HepG2 (cell line): ENCODE data around the gene USP36. TPM values are rescaled to one million over a fixed set of nuclear protein-coding genes. Genes with fewer than 3 reads are reported as not detected.

ENCODE experiments used
- AGO2 ChIP-seq: fragments of 200-400 bp; formaldehyde crosslinking; optimal IDR thresholded peaks from 2 replicates; pipeline ENCODE3; 2017; ENCODE audit warnings: mild to moderate bottlenecking, low read depth, low read length, moderate library complexity
- ATF1 ChIP-seq: IDR thresholded peaks from 2 replicates; pipeline ENCODE4 v1.6.1; 2016; ENCODE audit warnings: mild to moderate bottlenecking, control low read depth
- CENPT ChIP-seq: sonication (generic); formaldehyde crosslinking; IDR thresholded peaks from 2 replicates; pipeline ENCODE4 v1.8.0; 2022; ENCODE audit warnings: low read depth, mild to moderate bottlenecking, moderate library complexity, missing genetic modification reagents
- DBP ChIP-seq: sonication (generic); formaldehyde crosslinking; IDR thresholded peaks from 2 replicates; pipeline ENCODE4 v1.4.0; 2020; ENCODE audit warnings: missing genetic modification reagents; ENCODE audit errors: not compliant biosample characterization
- ETV5 ChIP-seq: IDR thresholded peaks from 2 replicates; pipeline ENCODE4 v1.6.1; 2018; ENCODE audit warnings: missing biosample characterization, missing genetic modification reagents, inconsistent platforms, borderline replicate concordance
- GTF3A ChIP-seq: sonication (generic); formaldehyde crosslinking; conservative IDR thresholded peaks from 2 replicates; pipeline ENCODE4 v1.4.0; 2020; ENCODE audit warnings: mild to moderate bottlenecking, missing genetic modification reagents
- HOXA7 ChIP-seq: sonication (generic); formaldehyde crosslinking; IDR thresholded peaks from 2 replicates; pipeline ENCODE4 v1.8.1; 2022; ENCODE audit warnings: mild to moderate bottlenecking, missing genetic modification reagents, moderate library complexity
- IKZF1 ChIP-seq: fragments of 450-650 bp; IDR thresholded peaks from 2 replicates; pipeline ENCODE4 v1.7.1; 2016
- JDP2 ChIP-seq: sonication (generic); formaldehyde crosslinking; IDR thresholded peaks from 2 replicates; pipeline ENCODE4 v1.8.1; 2022; ENCODE audit warnings: missing genetic modification reagents, borderline replicate concordance
- NRL ChIP-seq: sonication (generic); formaldehyde crosslinking; IDR thresholded peaks from 2 replicates; pipeline ENCODE4 v1.5.0; 2020; ENCODE audit warnings: missing genetic modification reagents, mild to moderate bottlenecking, moderate library complexity, borderline replicate concordance
- PITX1 ChIP-seq: sonication (generic); formaldehyde crosslinking; IDR thresholded peaks from 2 replicates; pipeline ENCODE4 v1.5.1; 2020; ENCODE audit warnings: mild to moderate bottlenecking, missing genetic modification reagents
- SMARCE1 ChIP-seq: fragments of 450-650 bp; IDR thresholded peaks from 2 replicates; pipeline ENCODE4 v1.6.1; 2017; ENCODE audit warnings: borderline replicate concordance
- STAG1 ChIP-seq: sonication (generic); formaldehyde crosslinking; IDR thresholded peaks from 2 replicates; pipeline ENCODE4 v1.4.0; 2020; ENCODE audit warnings: missing genetic modification reagents
- ZBTB40 ChIP-seq, 2 experiments: fragments of 450-650 bp in 1 of 2; sonication (generic) in 1 of 2; formaldehyde crosslinking in 1 of 2; IDR thresholded peaks; 2 replicates each; pipeline versions ENCODE4 v1.6.1 to v1.8.0; 2016 to 2022; ENCODE audit warnings: antibody characterized with exemption in 1 of 2, mild to moderate bottlenecking in 1 of 2, missing genetic modification reagents in 1 of 2
- ZNF343 ChIP-seq: sonication (generic); formaldehyde crosslinking; IDR thresholded peaks from 2 replicates; pipeline ENCODE4 v1.4.0; 2020; ENCODE audit warnings: mild to moderate bottlenecking, missing genetic modification reagents
- ZNF598 ChIP-seq: sonication (generic); formaldehyde crosslinking; IDR thresholded peaks from 2 replicates; pipeline ENCODE4 v1.5.1; 2020; ENCODE audit warnings: mild to moderate bottlenecking, missing genetic modification reagents, borderline replicate concordance
- ZNF770 ChIP-seq: sonication (generic); formaldehyde crosslinking; IDR thresholded peaks from 2 replicates; pipeline ENCODE4 v1.5.0; 2020; ENCODE audit warnings: mild to moderate bottlenecking, missing genetic modification reagents
- polyA plus RNA-seq, 8 experiments: library from polyadenylated mRNA; depleted of rRNA in 3 of 8; stranded (reverse) in 7 of 8; unstranded in 1 of 8; fragments of >200 nt; fragmentation: Illumina TruSeq in 4 of 8; extraction: Trizol in 4 of 8; gene quantifications; 2 replicates each; pipeline versions ENCODE4 v1.2.1 to v1.2.3, GENCODE V29; 2011 to 2016; ENCODE audit warnings: low read depth in 4 of 8, missing spikeins in 1 of 8, mixed read lengths in 1 of 8; ENCODE audit not compliant: insufficient read depth in 1 of 8
- total RNA-seq, 5 experiments: library from RNA; depleted of rRNA; stranded (reverse); fragments of >200 nt; fragmentation: Illumina TruSeq; extraction: Trizol; gene quantifications; 2 replicates each; pipeline ENCODE4 v1.2.3, GENCODE V29; 2016; ENCODE audit warnings: low read depth in 1 of 5

USP36 gene
- total and polyA plus RNA-seq, 2 of the 13 experiments (the other 11 are each of a cell fraction or from before 2014, with no cell fraction given) = 29.6 to 45.9 TPM

- no peak for TF ChIP-seq DBP (CRISPR knock-in tag)
- no peak for TF ChIP-seq GTF3A (CRISPR knock-in tag)
- no peak for TF ChIP-seq JDP2
- TF ChIP-seq IKZF1 = no peak
- no peak for TF ChIP-seq ZNF343 (CRISPR knock-in tag)
- peak; percentile 68 for TF ChIP-seq STAG1 (CRISPR knock-in tag)
- no peak for TF ChIP-seq ZNF770 (CRISPR knock-in tag)
- TF ChIP-seq HOXA7 (CRISPR knock-in tag) = no peak
- TF ChIP-seq ZNF598 (CRISPR knock-in tag) = no peak
- TF ChIP-seq ETV5 (CRISPR knock-in tag) = no peak
- no peak for TF ChIP-seq ZBTB40 (IDR thresholded peaks at IDR 0.05)
- TF ChIP-seq ZBTB40 (CRISPR knock-in tag; IDR thresholded peaks at IDR 0.05) = no peak
- peak; percentile 81 for TF ChIP-seq AGO2
- TF ChIP-seq PITX1 (CRISPR knock-in tag) = no peak
- TF ChIP-seq NRL = 0 out of 2 replicates have a peak, but pooled peaks have one; percentile 52
- no peak for TF ChIP-seq SMARCE1
- no peak for TF ChIP-seq ATF1 (CRISPR knock-in tag)
- TF ChIP-seq CENPT (CRISPR knock-in tag) = 0 out of 2 replicates have a peak, but pooled peaks have one; percentile 17
These were observed 41.7 kb downstream of the USP36 start (continued) for GRCh38 chr17:78798695-78799559.
